Sigmoid colon (tissue), 3 donors: ENCODE measurements around the gene ESRRB.

Experiments
- POLR2A ChIP-seq, 2 donors: fragments of 450-650 bp; IDR thresholded peaks; one replicate each; pipeline ENCODE4 v1.6.1; 2016; ENCODE audit warnings: antibody characterized with exemption in 2 of 2, mild to moderate bottlenecking in 2 of 2, moderate library complexity in 2 of 2
- TF ChIP-seq, protein P1 (sequence below), 4 experiments: fragments of 450-650 bp in 3 of 4; fragments of 200-600 bp in 1 of 4; IDR thresholded peaks; one replicate each; pipeline ENCODE4 v1.5.1; 2016 to 2019; ENCODE audit warnings: antibody characterized with exemption in 4 of 4, mild to moderate bottlenecking in 3 of 4, moderate library complexity in 2 of 4

DNA sequence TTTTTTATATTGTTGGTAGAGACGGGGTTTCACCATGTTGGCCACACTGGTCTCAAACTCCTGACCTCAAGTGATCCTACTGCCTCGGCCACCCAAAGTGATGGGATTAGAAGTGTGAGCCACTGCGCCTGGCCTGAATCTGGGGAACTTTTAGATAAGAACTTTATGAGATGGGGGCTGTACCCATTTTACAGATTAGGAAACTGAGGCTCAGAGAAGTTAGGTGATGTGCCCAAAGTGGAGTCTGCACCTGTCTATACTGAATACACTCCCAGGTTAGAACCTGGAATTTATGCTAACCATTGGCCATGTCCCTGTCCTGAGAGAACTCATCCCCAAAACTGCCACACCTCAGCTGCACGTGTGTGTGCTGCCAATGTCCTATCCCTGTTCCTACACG is 81.9 kb downstream of the ESRRB start:
- TF ChIP-seq, protein P1, sequence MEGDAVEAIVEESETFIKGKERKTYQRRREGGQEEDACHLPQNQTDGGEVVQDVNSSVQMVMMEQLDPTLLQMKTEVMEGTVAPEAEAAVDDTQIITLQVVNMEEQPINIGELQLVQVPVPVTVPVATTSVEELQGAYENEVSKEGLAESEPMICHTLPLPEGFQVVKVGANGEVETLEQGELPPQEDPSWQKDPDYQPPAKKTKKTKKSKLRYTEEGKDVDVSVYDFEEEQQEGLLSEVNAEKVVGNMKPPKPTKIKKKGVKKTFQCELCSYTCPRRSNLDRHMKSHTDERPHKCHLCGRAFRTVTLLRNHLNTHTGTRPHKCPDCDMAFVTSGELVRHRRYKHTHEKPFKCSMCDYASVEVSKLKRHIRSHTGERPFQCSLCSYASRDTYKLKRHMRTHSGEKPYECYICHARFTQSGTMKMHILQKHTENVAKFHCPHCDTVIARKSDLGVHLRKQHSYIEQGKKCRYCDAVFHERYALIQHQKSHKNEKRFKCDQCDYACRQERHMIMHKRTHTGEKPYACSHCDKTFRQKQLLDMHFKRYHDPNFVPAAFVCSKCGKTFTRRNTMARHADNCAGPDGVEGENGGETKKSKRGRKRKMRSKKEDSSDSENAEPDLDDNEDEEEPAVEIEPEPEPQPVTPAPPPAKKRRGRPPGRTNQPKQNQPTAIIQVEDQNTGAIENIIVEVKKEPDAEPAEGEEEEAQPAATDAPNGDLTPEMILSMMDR (IDR thresholded peaks at IDR 0.05): no peak
- TF ChIP-seq POLR2A (IDR thresholded peaks at IDR 0.05): no peak
